ENCODE measurements around the gene NOL4L. TPM values are rescaled to one million over a fixed set of nuclear protein-coding genes. Genes with fewer than 3 reads are reported as not detected.

The NOL4L gene
- total and polyA plus RNA-seq, 2 donors (not counting 3 experiments of a cell fraction or from before 2014, with no cell fraction given): 55.2 to 79.6 TPM

GRCh38 chr20:32553618-32554017 lies 31.5 kb downstream of the NOL4L start:
- peaks cover 5% of the 10 kb centered on the region for H3K4me1 ChIP-seq (ENCODE audit: control insufficient read depth, extremely low read depth, insufficient read depth, low read length)
- DNase-seq (ENCODE audit: low read depth, low spot score) (no peak), FAIRE-seq (no peak)
- H4K20me1 ChIP-seq (replicated peaks; ENCODE audit: control insufficient read depth, extremely low read depth, insufficient read depth, low read length): no peaks in the 10 kb centered on the region
- H3K27ac ChIP-seq (ENCODE audit: insufficient read depth, low read depth, low read length): no peak overlapping the region
- dilution Hi-C loops (cut with MboI; ENCODE audit: extremely low pct_ligation_motif_present, low sequenced_read_pairs) (no loop called here), intact Hi-C loops (cut with micrococcal nuclease) (no loop called here)
- H3K9me1 ChIP-seq (replicated peaks; ENCODE audit: control insufficient read depth, extremely low read depth, insufficient read depth, low read length): no peaks in the 10 kb centered on the region
- no TSS peak for BruUV-seq (replicated peaks)
- H3K36me3 ChIP-seq (ENCODE audit: control insufficient read depth in 2 of 2, extremely low read depth in 1 of 2, insufficient read depth in 2 of 2, low read length in 2 of 2): no peaks in the 10 kb centered on the region
- H3K79me2 ChIP-seq (ENCODE audit: control insufficient read depth, insufficient read depth, low read length): no peaks in the 10 kb centered on the region
- H3K27me3 ChIP-seq (ENCODE audit: control insufficient read depth in 2 of 2, insufficient read depth in 2 of 2, low read length in 2 of 2): no peaks in the 10 kb centered on the region
- POLR2A ChIA-PET: no interaction called here
- H3K4me2 ChIP-seq (ENCODE audit: insufficient read depth, low read length): no peak overlapping the region
- CTCF ChIA-PET: no interaction called here
- no peaks in the 10 kb centered on the region for H3K9me3 ChIP-seq (replicated peaks; ENCODE audit: control insufficient read depth, insufficient read depth, low read length)
- H3K4me3 ChIP-seq (replicated peaks in 1 of 3; ENCODE audit: insufficient read depth in 1 of 3, low read depth in 1 of 3, low read length in 3 of 3): no peak overlapping the region
- no peak overlapping the region for H3K9ac ChIP-seq (replicated peaks; ENCODE audit: extremely low read depth, insufficient read depth, low read length)
- no peak overlapping the region for H2AFZ ChIP-seq (ENCODE audit: low read depth, low read length)
- no peak for TF ChIP-seq JUN (IDR thresholded peaks at IDR 0.05; ENCODE audit: borderline replicate concordance, insufficient read depth, insufficient read length, low read depth)

GRCh38 chr20:32551693-32552092 lies 33.4 kb downstream of the NOL4L start:
- Histone ChIP-seq H3K9me1 (replicated peaks; ENCODE audit: control insufficient read depth, extremely low read depth, insufficient read depth, low read length) (no peaks in the 10 kb centered on the region), H3K36me3 (ENCODE audit: control insufficient read depth in 2 of 2, extremely low read depth in 1 of 2, insufficient read depth in 2 of 2, low read length in 2 of 2) (no peaks in the 10 kb centered on the region), H3K4me2 (ENCODE audit: insufficient read depth, low read length) (no peak overlapping the region), H3K9me3 (replicated peaks; ENCODE audit: control insufficient read depth, insufficient read depth, low read length) (no peaks in the 10 kb centered on the region), H3K4me3 (replicated peaks in 1 of 3; ENCODE audit: insufficient read depth in 1 of 3, low read depth in 1 of 3, low read length in 3 of 3) (no peak overlapping the region), H2AFZ (ENCODE audit: low read depth, low read length) (no peak overlapping the region), H3K27me3 (ENCODE audit: control insufficient read depth in 2 of 2, insufficient read depth in 2 of 2, low read length in 2 of 2) (peaks cover 0 to 3% of the 10 kb centered on the region in 2 experiments), H3K79me2 (ENCODE audit: control insufficient read depth, insufficient read depth, low read length) (no peaks in the 10 kb centered on the region), H3K4me1 (ENCODE audit: control insufficient read depth, extremely low read depth, insufficient read depth, low read length) (peaks cover 5% of the 10 kb centered on the region), H4K20me1 (replicated peaks; ENCODE audit: control insufficient read depth, extremely low read depth, insufficient read depth, low read length) (no peaks in the 10 kb centered on the region), H3K9ac (replicated peaks; ENCODE audit: extremely low read depth, insufficient read depth, low read length) (no peak overlapping the region), H3K27ac (ENCODE audit: insufficient read depth, low read depth, low read length) (no peak overlapping the region)
- CTCF ChIA-PET: no interaction called here
- FAIRE-seq (no peak), DNase-seq (ENCODE audit: low read depth, low spot score) (no peak)
- POLR2A ChIA-PET: no interaction called here
- intact Hi-C loops (cut with micrococcal nuclease) (no loop called here), dilution Hi-C loops (cut with MboI; ENCODE audit: extremely low pct_ligation_motif_present, low sequenced_read_pairs) (no loop called here)
- BruUV-seq (replicated peaks): no TSS peak
- TF ChIP-seq POLR2AphosphoS5 (IDR thresholded peaks at IDR 0.05; ENCODE audit: insufficient read depth, low read depth, low read length): no peak
- TF ChIP-seq GATA2 (IDR thresholded peaks at IDR 0.05; ENCODE audit: insufficient read depth, insufficient read length, low read depth, low read length): no peak
- TF ChIP-seq FOS (IDR thresholded peaks at IDR 0.05; ENCODE audit: borderline replicate concordance, insufficient read depth, low read length): no peak
- TF ChIP-seq, protein P1, sequence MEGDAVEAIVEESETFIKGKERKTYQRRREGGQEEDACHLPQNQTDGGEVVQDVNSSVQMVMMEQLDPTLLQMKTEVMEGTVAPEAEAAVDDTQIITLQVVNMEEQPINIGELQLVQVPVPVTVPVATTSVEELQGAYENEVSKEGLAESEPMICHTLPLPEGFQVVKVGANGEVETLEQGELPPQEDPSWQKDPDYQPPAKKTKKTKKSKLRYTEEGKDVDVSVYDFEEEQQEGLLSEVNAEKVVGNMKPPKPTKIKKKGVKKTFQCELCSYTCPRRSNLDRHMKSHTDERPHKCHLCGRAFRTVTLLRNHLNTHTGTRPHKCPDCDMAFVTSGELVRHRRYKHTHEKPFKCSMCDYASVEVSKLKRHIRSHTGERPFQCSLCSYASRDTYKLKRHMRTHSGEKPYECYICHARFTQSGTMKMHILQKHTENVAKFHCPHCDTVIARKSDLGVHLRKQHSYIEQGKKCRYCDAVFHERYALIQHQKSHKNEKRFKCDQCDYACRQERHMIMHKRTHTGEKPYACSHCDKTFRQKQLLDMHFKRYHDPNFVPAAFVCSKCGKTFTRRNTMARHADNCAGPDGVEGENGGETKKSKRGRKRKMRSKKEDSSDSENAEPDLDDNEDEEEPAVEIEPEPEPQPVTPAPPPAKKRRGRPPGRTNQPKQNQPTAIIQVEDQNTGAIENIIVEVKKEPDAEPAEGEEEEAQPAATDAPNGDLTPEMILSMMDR (IDR thresholded peaks at IDR 0.05; ENCODE audit: extremely low read depth in 1 of 2, insufficient read depth in 1 of 2, low read depth in 1 of 2, low read length in 2 of 2): no peak
- no peak for TF ChIP-seq POLR2A (IDR thresholded peaks at IDR 0.05; ENCODE audit: low read depth, low read length)
- TF ChIP-seq MYC (IDR thresholded peaks at IDR 0.05; ENCODE audit: low read depth, low read length): no peak
- no peak for TF ChIP-seq EZH2 (IDR thresholded peaks at IDR 0.05; ENCODE audit: borderline replicate concordance, low read depth, low read length, severe bottlenecking)
- TF ChIP-seq JUN (IDR thresholded peaks at IDR 0.05; ENCODE audit: borderline replicate concordance, insufficient read depth, insufficient read length, low read depth): no peak
- TF ChIP-seq, protein P2, sequence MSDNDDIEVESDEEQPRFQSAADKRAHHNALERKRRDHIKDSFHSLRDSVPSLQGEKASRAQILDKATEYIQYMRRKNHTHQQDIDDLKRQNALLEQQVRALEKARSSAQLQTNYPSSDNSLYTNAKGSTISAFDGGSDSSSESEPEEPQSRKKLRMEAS (IDR thresholded peaks at IDR 0.05; ENCODE audit: insufficient read depth, insufficient read length): no peak

All from endothelial cell of umbilical vein (primary cell).